Suprapubic skin (tissue), 4 donors: ENCODE data around the gene RNF212. TPM values are rescaled to one million over a fixed set of nuclear protein-coding genes. Genes with fewer than 3 reads are reported as not detected.
"Not testable (repeated sequence)": the region's sequence is repeated elsewhere in the genome, so short reads cannot be mapped to it uniquely, and the experiment has no call there.

Source experiments
- DNase-seq, 2 donors: peaks; one replicate each; pipeline ENCODE4 v3.0.0-alpha.2; 2019; ENCODE audit warnings: low spot score in 2 of 2
- H3K27ac ChIP-seq: fragments of 200-600 bp; sonication (generic); one replicate; pipeline ENCODE4 v1.5.1; 2019
- H3K27me3 ChIP-seq: fragments of 200-600 bp; sonication (generic); one replicate; pipeline ENCODE4 v1.5.1; 2019
- H3K36me3 ChIP-seq: fragments of 200-600 bp; sonication (generic); one replicate; pipeline ENCODE4 v1.5.1; 2019
- H3K4me1 ChIP-seq: fragments of 200-600 bp; sonication (generic); one replicate; pipeline ENCODE4 v1.5.1; 2019
- H3K4me3 ChIP-seq: fragments of 200-600 bp; sonication (generic); one replicate; pipeline ENCODE4 v1.5.1; 2019; ENCODE audit warnings: mild to moderate bottlenecking
- H3K9me3 ChIP-seq: fragments of 200-600 bp; sonication (generic); one replicate; pipeline ENCODE4 v1.5.1; 2019
- CTCF ChIP-seq, 2 donors: fragments of 200-600 bp in 1 of 2; fragments of 450-650 bp in 1 of 2; sonication (generic) in 1 of 2; IDR thresholded peaks; one replicate each; pipeline ENCODE4 v1.5.1; 2016 to 2019; ENCODE audit warnings: antibody characterized with exemption in 2 of 2, mild to moderate bottlenecking in 1 of 2, moderate library complexity in 1 of 2
- EP300 ChIP-seq: sonication (generic); formaldehyde crosslinking; IDR thresholded peaks from one replicate; pipeline ENCODE4 v1.6.1; 2017; ENCODE audit warnings: antibody characterized with exemption
- POLR2A ChIP-seq, 2 donors: fragments of 450-650 bp; IDR thresholded peaks; one replicate each; pipeline ENCODE4 v1.6.1; 2017; ENCODE audit warnings: antibody characterized with exemption in 2 of 2, mild to moderate bottlenecking in 2 of 2, moderate library complexity in 2 of 2
- POLR2AphosphoS5 ChIP-seq, 3 donors: sonication (generic); formaldehyde crosslinking; IDR thresholded peaks; one replicate each; pipeline ENCODE4 v1.6.1; 2017; ENCODE audit warnings: antibody characterized with exemption in 3 of 3
- WGBS: methylation state at CpG from one replicate; pipeline ENCODE4 v1.1.5; 2018; 5-methylcytosine and 5-hydroxymethylcytosine counted together
- total RNA-seq, 4 donors: library from RNA; depleted of rRNA; stranded (reverse); fragments of >200 nt; gene quantifications; one replicate each; pipeline ENCODE4 v1.1.0, GENCODE V29; 2016

Gene RNF212
- total RNA-seq, 4 donors from 2014 or later = 2.4 to 16.5 (median 4.4) TPM

DNA sequence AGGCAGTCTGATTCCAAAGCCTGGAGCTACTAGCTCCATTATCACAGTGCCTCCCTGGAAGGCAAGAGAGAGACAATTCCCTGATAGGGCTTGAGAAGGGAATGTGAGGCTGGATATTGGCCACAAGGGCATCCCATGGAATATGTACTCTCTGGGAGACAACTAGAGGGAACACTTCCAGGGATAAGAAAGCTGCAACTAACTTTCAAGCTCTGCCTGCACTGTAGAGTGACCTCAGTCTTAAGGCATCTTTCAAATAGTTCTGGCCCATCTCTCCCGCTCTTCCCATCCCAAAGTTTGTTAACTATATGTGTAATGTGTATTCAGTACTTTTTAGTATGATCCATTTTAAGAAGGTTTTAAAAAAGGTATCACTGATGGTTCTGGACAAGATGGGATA is 13.1 kb upstream of the RNF212 start:
- H3K36me3 ChIP-seq = no peaks in the 10 kb centered on the region
- no peak overlapping the region for H3K4me3 ChIP-seq
- no peak for DNase-seq
- no peaks in the 10 kb centered on the region for H3K27me3 ChIP-seq
- no peaks in the 10 kb centered on the region for H3K9me3 ChIP-seq
- TF ChIP-seq POLR2A (IDR thresholded peaks at IDR 0.05) (no peak), POLR2AphosphoS5 (IDR thresholded peaks at IDR 0.05) (no peak), EP300 (no peak), CTCF (IDR thresholded peaks at IDR 0.05) (no peak)
- H3K4me1 ChIP-seq = peaks cover 3% of the 10 kb centered on the region
- WGBS = 45% methylated on average over 1 of the region's 1 CpG
- H3K27ac ChIP-seq = no peak overlapping the region

GRCh38 chr4:1125466-1125865 is 12.1 kb upstream of the RNF212 start:
- H3K36me3 ChIP-seq, H3K4me1 ChIP-seq, H3K4me3 ChIP-seq, H3K9me3 ChIP-seq, DNase-seq, H3K27me3 ChIP-seq, H3K27ac ChIP-seq: not testable (repeated sequence)
- WGBS = 97% methylated on average over 4 of the region's 4 CpGs

- Histone ChIP-seq H3K27ac (no peak overlapping the region), H3K4me1 (no peaks in the 10 kb centered on the region), H3K27me3 (no peaks in the 10 kb centered on the region), H3K36me3 (no peaks in the 10 kb centered on the region), H3K9me3 (no peaks in the 10 kb centered on the region), H3K4me3 (no peak overlapping the region)
- DNase-seq = no peak
- TF ChIP-seq POLR2A (IDR thresholded peaks at IDR 0.05) (no peak), POLR2AphosphoS5 (IDR thresholded peaks at IDR 0.05) (no peak), CTCF (IDR thresholded peaks at IDR 0.05) (no peak), EP300 (no peak)
- WGBS = 80% methylated on average over 4 of the region's 4 CpGs
Observed at GRCh38 chr4:1124818-1125217, 11.5 kb upstream of the RNF212 start.

DNA sequence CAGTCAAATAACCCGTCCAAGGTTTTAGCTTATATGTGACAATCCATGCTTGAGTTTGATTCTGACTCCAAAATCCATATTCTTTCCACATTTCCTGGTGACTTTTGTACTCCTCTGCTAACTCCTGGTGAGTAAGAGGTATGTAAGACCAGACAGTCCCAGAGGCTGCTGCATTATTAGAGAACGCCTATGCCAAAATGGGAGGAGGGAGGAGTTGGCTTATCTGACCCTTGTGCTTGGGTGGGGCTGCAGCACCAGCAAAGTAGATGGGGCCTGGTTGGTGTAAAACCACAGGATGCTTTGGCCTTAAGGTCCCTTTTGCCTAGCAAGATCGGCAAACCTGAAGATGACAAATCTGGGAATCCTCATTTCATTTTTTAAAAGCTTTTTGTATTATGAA is 9.1 kb upstream of the RNF212 start:
- H3K4me1 ChIP-seq = no peaks in the 10 kb centered on the region
- WGBS = 90% methylated on average over 3 of the region's 3 CpGs
- H3K27me3 ChIP-seq = no peaks in the 10 kb centered on the region
- H3K36me3 ChIP-seq = no peaks in the 10 kb centered on the region
- H3K9me3 ChIP-seq = no peaks in the 10 kb centered on the region
- TF ChIP-seq POLR2A (IDR thresholded peaks at IDR 0.05) (no peak), POLR2AphosphoS5 (IDR thresholded peaks at IDR 0.05) (no peak), CTCF (IDR thresholded peaks at IDR 0.05) (no peak), EP300 (no peak)
- no peak for DNase-seq
- H3K4me3 ChIP-seq = no peak overlapping the region
- H3K27ac ChIP-seq = no peak overlapping the region

- TF ChIP-seq POLR2A (IDR thresholded peaks at IDR 0.05) (no peak), CTCF (IDR thresholded peaks at IDR 0.05) (no peak), EP300 (no peak), POLR2AphosphoS5 (IDR thresholded peaks at IDR 0.05) (no peak)
- WGBS = 27% methylated on average over 1 of the region's 1 CpG
- peaks cover 10% of the 10 kb centered on the region for H3K4me1 ChIP-seq
- no peak overlapping the region for H3K27ac ChIP-seq
- H3K4me3 ChIP-seq = no peak overlapping the region
- H3K36me3 ChIP-seq = no peaks in the 10 kb centered on the region
- no peaks in the 10 kb centered on the region for H3K9me3 ChIP-seq
- peaks cover 27% of the 10 kb centered on the region for H3K27me3 ChIP-seq
- DNase-seq = no peak
Observed at GRCh38 chr4:1116838-1117237, 3.5 kb upstream of the RNF212 start.

GRCh38 chr4:1115528-1116293 is 2.3 kb upstream of the RNF212 start:
- Histone ChIP-seq H3K27me3 (peaks cover 35% of the 10 kb centered on the region), H3K4me1 (peaks cover 18% of the 10 kb centered on the region), H3K36me3 (no peaks in the 10 kb centered on the region), H3K9me3 (no peaks in the 10 kb centered on the region), H3K27ac (no peak overlapping the region), H3K4me3 (no peak overlapping the region)
- TF ChIP-seq EP300 (no peak), POLR2AphosphoS5 (IDR thresholded peaks at IDR 0.05) (no peak), POLR2A (IDR thresholded peaks at IDR 0.05) (no peak), CTCF (IDR thresholded peaks at IDR 0.05) (no peak)
- no peak for DNase-seq
- 76% methylated on average over 8 of the region's 8 CpGs for whole genome bisulfite sequencing
